ENCODE results near the gene S100A2.
A peak's percentile ranks its signal among the peaks of the same experiment; 100 is the strongest.

- TF ChIP-seq TARDBP (IDR thresholded peaks at IDR 0.05) (no peak), SP1 (IDR thresholded peaks at IDR 0.05) (no peak), ARNT (IDR thresholded peaks at IDR 0.05) (no peak), L3MBTL2 (conservative IDR thresholded peaks at IDR 0.05) (no peak), FOXM1 (IDR thresholded peaks at IDR 0.05; ENCODE audit: borderline replicate concordance) (no peak), BHLHE40 (IDR thresholded peaks at IDR 0.05; ENCODE audit: borderline replicate concordance) (no peak), CTBP1 (IDR thresholded peaks at IDR 0.05; ENCODE audit: borderline replicate concordance) (no peak), ELF4 (IDR thresholded peaks at IDR 0.05) (no peak), SUZ12 (IDR thresholded peaks at IDR 0.05) (no peak), FOXA1 (IDR thresholded peaks at IDR 0.05) (no peak), LEF1 (IDR thresholded peaks at IDR 0.05; ENCODE audit: borderline replicate concordance) (no peak), NFRKB (IDR thresholded peaks at IDR 0.05) (no peak), FOXK2 (IDR thresholded peaks at IDR 0.05) (no peak)
- TF ChIP-seq, protein P1, sequence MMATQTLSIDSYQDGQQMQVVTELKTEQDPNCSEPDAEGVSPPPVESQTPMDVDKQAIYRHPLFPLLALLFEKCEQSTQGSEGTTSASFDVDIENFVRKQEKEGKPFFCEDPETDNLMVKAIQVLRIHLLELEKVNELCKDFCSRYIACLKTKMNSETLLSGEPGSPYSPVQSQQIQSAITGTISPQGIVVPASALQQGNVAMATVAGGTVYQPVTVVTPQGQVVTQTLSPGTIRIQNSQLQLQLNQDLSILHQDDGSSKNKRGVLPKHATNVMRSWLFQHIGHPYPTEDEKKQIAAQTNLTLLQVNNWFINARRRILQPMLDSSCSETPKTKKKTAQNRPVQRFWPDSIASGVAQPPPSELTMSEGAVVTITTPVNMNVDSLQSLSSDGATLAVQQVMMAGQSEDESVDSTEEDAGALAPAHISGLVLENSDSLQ (IDR thresholded peaks at IDR 0.05): peak; percentile 88
Measured at GRCh38 chr1:153608742-153609584, 43.3 kb upstream of the S100A2 start.

All from HEK293T (cell line).